Endothelial cell (in vitro differentiated cells): ENCODE data around the gene CACNA1D. TPM values are rescaled to one million over a fixed set of nuclear protein-coding genes. Genes with fewer than 3 reads are reported as not detected.

ENCODE experiments used
- DNase-seq: peaks from one replicate; pipeline ENCODE4 v3.0.0; 2021; ENCODE audit warnings: low spot score
- H3K27ac Mint-ChIP-seq: one replicate; pipeline ENCODE4 v1.8.0; 2021; ENCODE audit warnings: mixed read lengths, inconsistent platforms; ENCODE audit not compliant: unreplicated experiment
- H3K27me3 Mint-ChIP-seq: one replicate; pipeline ENCODE4 v1.8.0; 2021; ENCODE audit warnings: mild to moderate bottlenecking, moderate library complexity, mixed read lengths, inconsistent platforms; ENCODE audit not compliant: unreplicated experiment
- H3K36me3 Mint-ChIP-seq: one replicate; pipeline ENCODE4 v1.8.0; 2021; ENCODE audit warnings: mild to moderate bottlenecking, low read depth, mixed read lengths, inconsistent platforms; ENCODE audit not compliant: unreplicated experiment
- H3K4me1 Mint-ChIP-seq: one replicate; pipeline ENCODE4 v1.8.0; 2021; ENCODE audit warnings: mild to moderate bottlenecking, mixed read lengths, inconsistent platforms; ENCODE audit not compliant: unreplicated experiment
- H3K4me3 Mint-ChIP-seq: one replicate; pipeline ENCODE4 v1.8.0; 2021; ENCODE audit warnings: mild to moderate bottlenecking, mixed read lengths, inconsistent platforms; ENCODE audit not compliant: unreplicated experiment
- H3K9me3 Mint-ChIP-seq: one replicate; pipeline ENCODE4 v1.8.0; 2021; ENCODE audit warnings: mixed read lengths, inconsistent platforms; ENCODE audit not compliant: unreplicated experiment
- total RNA-seq: library from RNA; stranded (reverse); fragmentation: NEBNext Ultra II Directional; extraction: Animal tissue kit (Norgen Biotek cat#: 25700); gene quantifications from one replicate; pipeline ENCODE4 v1.2.1, GENCODE V29; 2021; ENCODE audit not compliant: unreplicated experiment
- TF ChIP-seq, protein P1 (sequence below): fragments of 200-600 bp; sonication (generic); IDR thresholded peaks from one replicate; pipeline ENCODE4 v1.5.0; 2021; ENCODE audit warnings: antibody characterized with exemption; ENCODE audit not compliant: unreplicated experiment

The CACNA1D gene
- total RNA-seq, 1 donor from 2014 or later, result 208 TPM

DNA sequence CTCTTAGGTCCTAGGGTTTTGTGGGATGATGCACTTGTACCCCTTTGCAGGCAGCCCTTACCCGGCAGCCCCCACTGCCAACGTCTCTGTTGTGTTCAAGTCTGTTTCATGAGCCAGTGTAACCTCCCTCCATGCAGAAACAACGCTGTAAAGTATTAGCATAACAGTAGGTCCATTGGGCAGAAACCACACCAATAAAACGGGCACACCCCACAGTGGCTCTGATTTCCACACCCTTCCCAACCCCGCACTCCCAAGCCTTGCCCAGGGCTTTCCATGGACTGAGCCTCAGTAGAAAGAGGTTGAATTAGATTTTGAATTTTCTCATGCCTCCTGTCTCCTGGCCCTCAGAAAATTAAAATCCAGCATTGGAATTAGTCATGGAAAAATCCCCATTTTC is 124.5 kb downstream of the CACNA1D start:
- no peaks in the 10 kb centered on the region for H3K9me3 Mint-ChIP-seq
- peaks cover 14% of the 10 kb centered on the region for H3K4me1 Mint-ChIP-seq
- H3K36me3 Mint-ChIP-seq, result no peaks in the 10 kb centered on the region
- TF ChIP-seq, protein P1, sequence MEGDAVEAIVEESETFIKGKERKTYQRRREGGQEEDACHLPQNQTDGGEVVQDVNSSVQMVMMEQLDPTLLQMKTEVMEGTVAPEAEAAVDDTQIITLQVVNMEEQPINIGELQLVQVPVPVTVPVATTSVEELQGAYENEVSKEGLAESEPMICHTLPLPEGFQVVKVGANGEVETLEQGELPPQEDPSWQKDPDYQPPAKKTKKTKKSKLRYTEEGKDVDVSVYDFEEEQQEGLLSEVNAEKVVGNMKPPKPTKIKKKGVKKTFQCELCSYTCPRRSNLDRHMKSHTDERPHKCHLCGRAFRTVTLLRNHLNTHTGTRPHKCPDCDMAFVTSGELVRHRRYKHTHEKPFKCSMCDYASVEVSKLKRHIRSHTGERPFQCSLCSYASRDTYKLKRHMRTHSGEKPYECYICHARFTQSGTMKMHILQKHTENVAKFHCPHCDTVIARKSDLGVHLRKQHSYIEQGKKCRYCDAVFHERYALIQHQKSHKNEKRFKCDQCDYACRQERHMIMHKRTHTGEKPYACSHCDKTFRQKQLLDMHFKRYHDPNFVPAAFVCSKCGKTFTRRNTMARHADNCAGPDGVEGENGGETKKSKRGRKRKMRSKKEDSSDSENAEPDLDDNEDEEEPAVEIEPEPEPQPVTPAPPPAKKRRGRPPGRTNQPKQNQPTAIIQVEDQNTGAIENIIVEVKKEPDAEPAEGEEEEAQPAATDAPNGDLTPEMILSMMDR, result no peak
- no peak overlapping the region for H3K4me3 Mint-ChIP-seq
- H3K27me3 Mint-ChIP-seq, result peaks cover 2% of the 10 kb centered on the region
- H3K27ac Mint-ChIP-seq, result no peak overlapping the region
- DNase-seq, result no peak

DNA sequence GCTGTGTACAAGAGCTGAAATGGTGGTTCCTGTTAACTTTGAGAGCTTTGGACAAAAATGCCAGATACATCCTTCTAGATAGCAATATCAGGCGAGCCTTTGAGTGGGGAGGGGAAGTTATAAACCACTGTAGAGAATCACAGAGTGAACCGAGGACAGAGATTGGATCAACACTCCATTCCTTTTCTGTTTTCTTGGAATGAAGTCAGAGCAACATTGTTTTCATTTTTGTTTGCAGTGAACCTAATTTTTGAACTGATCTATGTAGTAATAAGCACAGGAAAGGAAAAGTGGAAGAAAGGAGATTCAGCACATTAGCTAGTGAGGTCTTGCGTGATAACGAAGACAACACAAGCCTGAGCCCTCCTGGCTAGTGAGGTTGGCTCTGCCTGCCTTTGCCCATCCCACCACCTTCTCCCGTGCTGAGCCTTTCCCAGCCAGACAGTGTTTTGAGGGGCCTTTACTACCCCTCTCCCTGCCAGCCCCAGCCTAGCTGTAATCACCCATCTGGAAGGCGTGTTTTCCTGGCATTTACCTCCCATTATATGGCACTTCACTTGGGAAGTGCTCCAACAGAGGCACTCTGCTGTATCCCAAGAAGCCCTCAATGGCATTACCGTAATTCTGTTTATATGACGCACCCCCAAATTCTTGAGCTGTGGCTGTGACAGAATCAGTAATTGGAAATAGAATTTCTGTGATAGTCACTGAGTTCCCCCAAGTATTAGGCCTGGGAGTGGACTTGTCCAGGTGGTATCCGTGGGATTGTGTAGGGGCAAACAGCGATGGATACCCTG is 129.8 kb downstream of the CACNA1D start:
- H3K4me1 Mint-ChIP-seq, result no peaks in the 10 kb centered on the region
- no peak for DNase-seq
- H3K36me3 Mint-ChIP-seq, result no peaks in the 10 kb centered on the region
- H3K27ac Mint-ChIP-seq, result no peak overlapping the region
- TF ChIP-seq, protein P1, result no peak
- H3K4me3 Mint-ChIP-seq, result no peak overlapping the region
- H3K9me3 Mint-ChIP-seq, result no peaks in the 10 kb centered on the region
- no peaks in the 10 kb centered on the region for H3K27me3 Mint-ChIP-seq

DNA sequence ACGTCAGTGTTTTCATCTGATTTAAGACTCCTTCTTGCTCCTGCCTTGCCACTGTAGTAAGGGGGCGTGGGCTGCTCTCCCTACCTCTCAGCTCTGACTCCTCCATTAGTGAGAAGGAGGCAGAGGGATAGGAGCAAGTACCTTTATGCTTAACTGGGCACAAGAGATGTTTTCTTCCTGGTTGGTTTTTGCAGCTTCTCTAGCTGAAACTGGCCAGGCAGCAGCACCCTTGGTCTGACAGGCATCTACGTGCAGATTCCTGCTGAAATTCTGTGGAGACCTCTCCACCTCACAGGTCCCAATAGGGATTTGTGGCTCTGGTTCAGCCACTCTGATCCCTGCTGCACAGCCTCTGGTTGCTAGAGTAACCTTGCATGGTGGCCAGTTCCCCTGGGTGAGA is 132.5 kb downstream of the CACNA1D start:
- Mint-ChIP-seq H3K36me3 (no peaks in the 10 kb centered on the region), H3K4me1 (peaks cover 3% of the 10 kb centered on the region), H3K4me3 (no peak overlapping the region), H3K27ac (no peak overlapping the region), H3K27me3 (no peaks in the 10 kb centered on the region), H3K9me3 (no peaks in the 10 kb centered on the region)
- TF ChIP-seq, protein P1, result no peak
- DNase-seq, result no peak

DNA sequence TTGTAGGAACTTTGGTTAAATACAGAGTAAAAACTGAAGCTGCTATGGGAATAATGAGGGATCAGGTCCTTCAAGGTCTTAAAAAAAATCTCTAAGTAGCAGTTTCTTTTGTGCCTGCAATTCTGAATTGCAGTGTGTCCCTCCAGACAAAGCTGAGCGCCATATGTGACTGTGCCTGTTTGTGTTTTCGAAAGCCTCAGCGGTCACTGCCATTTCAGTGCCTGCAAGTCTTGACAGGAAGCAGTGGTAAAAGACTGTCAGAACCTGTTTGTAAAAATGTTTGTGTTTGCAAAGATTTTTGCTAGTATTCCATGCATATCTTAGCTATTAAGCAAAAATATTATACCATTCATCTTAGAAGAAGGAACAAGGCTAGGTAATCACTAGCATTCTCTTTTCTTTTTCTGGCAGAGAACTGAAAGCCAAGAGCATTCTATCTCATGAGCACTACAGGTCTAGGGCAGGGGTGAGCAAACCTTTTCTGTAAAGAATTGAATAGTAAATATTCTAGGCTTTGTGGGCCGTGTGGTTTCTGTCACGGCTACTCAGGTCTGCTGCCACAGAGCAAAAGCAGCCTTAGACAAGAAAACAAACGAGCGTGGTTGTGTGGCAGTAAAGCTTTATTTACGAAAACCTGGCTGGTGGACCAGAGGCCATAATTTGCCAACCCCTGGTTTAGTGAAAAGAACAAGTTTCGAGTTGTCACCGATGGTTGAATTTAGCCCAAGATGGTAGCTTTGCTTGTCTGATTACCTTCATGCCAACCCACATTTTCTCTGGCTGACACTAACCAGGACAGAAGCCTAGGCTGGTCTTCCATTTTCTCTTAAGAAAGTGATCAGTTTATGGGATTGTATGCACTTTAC is 134.4 kb downstream of the CACNA1D start:
- Mint-ChIP-seq H3K9me3 (no peaks in the 10 kb centered on the region), H3K27ac (no peak overlapping the region), H3K27me3 (no peaks in the 10 kb centered on the region), H3K4me3 (no peak overlapping the region), H3K4me1 (peaks cover 3% of the 10 kb centered on the region), H3K36me3 (no peaks in the 10 kb centered on the region)
- TF ChIP-seq, protein P1, result no peak
- DNase-seq, result no peak

DNA sequence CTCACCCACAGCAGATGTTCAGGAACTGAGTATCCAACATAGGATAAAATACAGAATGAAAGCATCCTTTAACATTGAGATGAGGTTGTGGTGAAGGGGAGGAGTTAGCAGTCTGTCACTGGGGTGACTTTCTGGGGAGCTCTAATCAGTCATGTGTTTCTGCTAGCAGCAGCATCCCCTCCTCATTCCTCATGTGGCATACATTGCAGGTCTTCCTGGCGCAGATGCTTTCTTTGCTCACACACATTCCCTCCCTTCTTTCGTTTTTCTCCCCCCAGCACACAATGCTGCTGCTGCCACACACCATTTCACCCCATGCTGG is 135.0 kb downstream of the CACNA1D start:
- TF ChIP-seq, protein P1, result no peak
- no peaks in the 10 kb centered on the region for H3K27me3 Mint-ChIP-seq
- no peak for DNase-seq
- H3K9me3 Mint-ChIP-seq, result no peaks in the 10 kb centered on the region
- H3K4me3 Mint-ChIP-seq, result no peak overlapping the region
- H3K36me3 Mint-ChIP-seq, result no peaks in the 10 kb centered on the region
- H3K4me1 Mint-ChIP-seq, result peaks cover 3% of the 10 kb centered on the region
- no peak overlapping the region for H3K27ac Mint-ChIP-seq
